Muscle of leg (tissue), 11 donors: Measurements from ENCODE around the gene SPDYE3. TPM values are rescaled to one million over a fixed set of nuclear protein-coding genes. Genes with fewer than 3 reads are reported as not detected.
"Not testable (repeated sequence)": the region's sequence is repeated elsewhere in the genome, so short reads cannot be mapped to it uniquely, and the experiment has no call there.

Experiments used
- DNase-seq: peaks from one replicate; pipeline ENCODE4 v3.0.0; 2013
- H3K27ac ChIP-seq: one replicate; pipeline ENCODE4 v1.5.1; 2013; ENCODE audit warnings: mild to moderate bottlenecking, low read length, control low read depth
- H3K27me3 ChIP-seq: one replicate; pipeline ENCODE4 v1.6.1; 2013; ENCODE audit warnings: low read length; ENCODE audit not compliant: control insufficient read depth, insufficient read depth
- H3K36me3 ChIP-seq: one replicate; pipeline ENCODE4 v1.6.1; 2013; ENCODE audit warnings: low read length; ENCODE audit not compliant: control insufficient read depth, insufficient read depth
- H3K4me1 ChIP-seq: one replicate; pipeline ENCODE4 v1.6.1; 2013; ENCODE audit warnings: low read length; ENCODE audit not compliant: control insufficient read depth, insufficient read depth
- H3K4me3 ChIP-seq: one replicate; pipeline ENCODE4 v1.5.1; 2013; ENCODE audit warnings: low read length, control low read depth
- H3K9me3 ChIP-seq: replicated peaks from 2 replicates; pipeline ENCODE4 v1.6.1; 2013; ENCODE audit warnings: low read depth, low read length; ENCODE audit not compliant: control insufficient read depth
- WGBS: methylation state at CpG from one replicate; pipeline ENCODE4 v1.1.5; 2013; ENCODE audit warnings: missing lambda C conversion rate; ENCODE audit not compliant: insufficient coverage; 5-methylcytosine and 5-hydroxymethylcytosine counted together
- polyA plus RNA-seq, 8 donors: library from polyadenylated mRNA; unstranded; fragments of 120-200 nt; gene quantifications; one replicate each; pipeline versions ENCODE4 v1.2.1 to v1.2.3, GENCODE V29; 2013; ENCODE audit warnings: inconsistent platforms in 1 of 8, low replicate concordance in 1 of 8; ENCODE audit not compliant: insufficient read length in 8 of 8, insufficient read depth in 1 of 8
- total RNA-seq: library from RNA; stranded (reverse); fragments of 120-200 nt; gene quantifications from one replicate; pipeline ENCODE4 v1.2.4, GENCODE V29; 2013

The SPDYE3 gene
- total and polyA plus RNA-seq, 9 donors, result 4.0 to 6.2 (median 5.3) TPM; not detected in 1

GRCh38 chr7:100358857-100359212 lies 51.3 kb downstream of the SPDYE3 start:
- WGBS, result 96% methylated on average over 3 of the region's 8 CpGs

GRCh38 chr7:100360135-100360854 lies 52.8 kb downstream of the SPDYE3 start:
- H3K27ac ChIP-seq, result no peak overlapping the region
- peaks cover 71% of the 10 kb centered on the region for H3K36me3 ChIP-seq
- H3K27me3 ChIP-seq, result no peaks in the 10 kb centered on the region
- H3K4me3 ChIP-seq, result no peak overlapping the region
- H3K4me1 ChIP-seq, result no peaks in the 10 kb centered on the region
- no peak for DNase-seq
- H3K9me3 ChIP-seq, result no peaks in the 10 kb centered on the region
- 92% methylated on average over 3 of the region's 3 CpGs for WGBS

More at GRCh38 chr7:100358857-100359212, 51.3 kb downstream of the SPDYE3 start:
- DNase-seq, result no peak
- Histone ChIP-seq H3K36me3 (peaks cover 85% of the 10 kb centered on the region), H3K4me3 (no peak overlapping the region), H3K4me1 (no peaks in the 10 kb centered on the region), H3K9me3 (no peaks in the 10 kb centered on the region), H3K27me3 (no peaks in the 10 kb centered on the region), H3K27ac (no peak overlapping the region)

GRCh38 chr7:100363098-100363497 lies 55.6 kb downstream of the SPDYE3 start:
- no peak for DNase-seq
- Histone ChIP-seq H3K9me3 (no peaks in the 10 kb centered on the region), H3K4me1 (peaks cover 3% of the 10 kb centered on the region), H3K27me3 (no peaks in the 10 kb centered on the region), H3K4me3 (no peak overlapping the region), H3K27ac (no peak overlapping the region), H3K36me3 (peaks cover 60% of the 10 kb centered on the region)

GRCh38 chr7:100363797-100364196 lies 56.3 kb downstream of the SPDYE3 start:
- DNase-seq, H3K4me3 ChIP-seq, H3K27me3 ChIP-seq, H3K27ac ChIP-seq, H3K4me1 ChIP-seq, H3K9me3 ChIP-seq: not testable (repeated sequence)
- WGBS, result no CpG with 5 or more reads among the region's 7 CpGs
- peaks cover 57% of the 10 kb centered on the region for H3K36me3 ChIP-seq

- H3K27ac ChIP-seq, result no peak overlapping the region
- 100% methylated on average over 3 of the region's 6 CpGs for WGBS
- H3K36me3 ChIP-seq, result peaks cover 50% of the 10 kb centered on the region
- no peaks in the 10 kb centered on the region for H3K9me3 ChIP-seq
- H3K27me3 ChIP-seq, result no peaks in the 10 kb centered on the region
- peaks cover 3% of the 10 kb centered on the region for H3K4me1 ChIP-seq
- H3K4me3 ChIP-seq, result no peak overlapping the region
- no peak for DNase-seq
Measured at GRCh38 chr7:100364480-100364879, 57.0 kb downstream of the SPDYE3 start.

- H3K4me1 ChIP-seq, H3K27ac ChIP-seq, DNase-seq, H3K4me3 ChIP-seq, H3K27me3 ChIP-seq, H3K9me3 ChIP-seq: not testable (repeated sequence)
- 100% methylated on average over 1 of the region's 7 CpGs for WGBS
- peaks cover 38% of the 10 kb centered on the region for H3K36me3 ChIP-seq
Measured at GRCh38 chr7:100365998-100366367, 58.5 kb downstream of the SPDYE3 start.

- no peak for DNase-seq
- WGBS, result 87% methylated on average over 16 of the region's 16 CpGs
- peaks cover 31% of the 10 kb centered on the region for H3K36me3 ChIP-seq
- no peak overlapping the region for H3K4me3 ChIP-seq
- H3K4me1 ChIP-seq, result peaks cover 4% of the 10 kb centered on the region
- H3K9me3 ChIP-seq, result no peaks in the 10 kb centered on the region
- no peaks in the 10 kb centered on the region for H3K27me3 ChIP-seq
- no peak overlapping the region for H3K27ac ChIP-seq
Measured at GRCh38 chr7:100366411-100367250, 59.1 kb downstream of the SPDYE3 start.

- WGBS, result 79% methylated on average over 4 of the region's 8 CpGs
- H3K4me1 ChIP-seq, result peaks cover 6% of the 10 kb centered on the region
- DNase-seq, result no peak
- H3K36me3 ChIP-seq, result peaks cover 25% of the 10 kb centered on the region
- no peaks in the 10 kb centered on the region for H3K27me3 ChIP-seq
- H3K27ac ChIP-seq, result no peak overlapping the region
- H3K9me3 ChIP-seq, result no peaks in the 10 kb centered on the region
- no peak overlapping the region for H3K4me3 ChIP-seq
Measured at GRCh38 chr7:100367251-100367620, 59.7 kb downstream of the SPDYE3 start.

- Histone ChIP-seq H3K4me1 (peaks cover 10% of the 10 kb centered on the region), H3K4me3 (no peak overlapping the region), H3K27ac (peak overlapping the region; percentile 49), H3K9me3 (no peaks in the 10 kb centered on the region), H3K27me3 (no peaks in the 10 kb centered on the region), H3K36me3 (peaks cover 18% of the 10 kb centered on the region)
- DNase-seq, result no peak
- WGBS, result 72% methylated on average over 6 of the region's 12 CpGs
Measured at GRCh38 chr7:100367676-100368613, 60.4 kb downstream of the SPDYE3 start.

- WGBS, result 53% methylated on average over 4 of the region's 6 CpGs
- Histone ChIP-seq H3K36me3 (peaks cover 18% of the 10 kb centered on the region), H3K4me3 (no peak overlapping the region), H3K4me1 (peaks cover 16% of the 10 kb centered on the region), H3K9me3 (no peaks in the 10 kb centered on the region), H3K27me3 (no peaks in the 10 kb centered on the region), H3K27ac (peak overlapping the region; percentile 66)
- DNase-seq, result peak; percentile 82
Measured at GRCh38 chr7:100369105-100369504, 61.6 kb downstream of the SPDYE3 start.
